SU-DHL-6 (cell line): ENCODE measurements around the gene WIPF1.

ENCODE experiments used
- EZH2phosphoT487 ChIP-seq: fragments of 200-600 bp; sonication (generic), shearing (Covaris generic); conservative IDR thresholded peaks from 2 replicates; pipeline ENCODE4 v1.6.1; 2018; ENCODE audit warnings: mild to moderate bottlenecking, antibody characterized with exemption, low read length, moderate library complexity, mixed read lengths
- TF ChIP-seq, protein P1 (sequence below): fragments of 200-600 bp; sonication (generic); IDR thresholded peaks from one replicate; pipeline ENCODE4 v1.5.1; 2017; ENCODE audit warnings: antibody characterized with exemption, mild to moderate bottlenecking, low read length, moderate library complexity; ENCODE audit not compliant: insufficient read depth, poor library complexity, severe bottlenecking

DNA sequence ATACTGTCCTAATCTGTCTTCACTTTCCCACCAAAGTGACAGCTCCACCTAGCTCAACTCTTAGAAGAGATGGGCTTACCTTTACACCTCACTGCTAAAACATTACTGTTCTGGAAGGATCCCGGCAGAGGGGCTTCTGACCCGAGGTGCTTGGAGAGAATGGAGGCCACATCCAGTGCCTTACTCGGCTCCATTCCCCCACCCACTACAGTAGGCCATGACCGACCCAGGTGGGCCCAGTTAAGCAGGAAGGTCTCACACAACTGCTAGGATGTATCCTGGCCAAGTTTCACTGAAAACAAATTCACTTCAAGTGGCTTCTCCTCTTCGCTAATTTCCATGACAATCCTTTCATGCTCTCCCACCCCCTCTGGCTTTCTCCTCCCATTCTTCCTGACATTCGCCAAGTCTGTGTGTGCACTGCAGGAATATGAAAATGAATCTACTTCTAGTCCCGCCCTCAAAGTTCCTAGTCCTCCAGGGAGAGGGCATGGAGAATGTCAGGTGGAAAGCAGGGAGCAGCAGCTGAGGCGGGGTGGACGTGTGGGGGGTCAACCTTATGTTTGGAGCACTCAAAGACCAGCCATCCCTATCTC, 11.8 kb downstream of the WIPF1 start:
- TF ChIP-seq, protein P1, sequence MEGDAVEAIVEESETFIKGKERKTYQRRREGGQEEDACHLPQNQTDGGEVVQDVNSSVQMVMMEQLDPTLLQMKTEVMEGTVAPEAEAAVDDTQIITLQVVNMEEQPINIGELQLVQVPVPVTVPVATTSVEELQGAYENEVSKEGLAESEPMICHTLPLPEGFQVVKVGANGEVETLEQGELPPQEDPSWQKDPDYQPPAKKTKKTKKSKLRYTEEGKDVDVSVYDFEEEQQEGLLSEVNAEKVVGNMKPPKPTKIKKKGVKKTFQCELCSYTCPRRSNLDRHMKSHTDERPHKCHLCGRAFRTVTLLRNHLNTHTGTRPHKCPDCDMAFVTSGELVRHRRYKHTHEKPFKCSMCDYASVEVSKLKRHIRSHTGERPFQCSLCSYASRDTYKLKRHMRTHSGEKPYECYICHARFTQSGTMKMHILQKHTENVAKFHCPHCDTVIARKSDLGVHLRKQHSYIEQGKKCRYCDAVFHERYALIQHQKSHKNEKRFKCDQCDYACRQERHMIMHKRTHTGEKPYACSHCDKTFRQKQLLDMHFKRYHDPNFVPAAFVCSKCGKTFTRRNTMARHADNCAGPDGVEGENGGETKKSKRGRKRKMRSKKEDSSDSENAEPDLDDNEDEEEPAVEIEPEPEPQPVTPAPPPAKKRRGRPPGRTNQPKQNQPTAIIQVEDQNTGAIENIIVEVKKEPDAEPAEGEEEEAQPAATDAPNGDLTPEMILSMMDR, result no peak
- no peak for TF ChIP-seq EZH2phosphoT487
